Activated T-cell treated with anti-CD3 and anti-CD28 coated beads for 48 hours (primary cell): ENCODE results near the gene AGAP1.

Source experiments
- DNase-seq: peaks from one replicate; pipeline ENCODE4 v3.0.0-alpha.2; 2020; ENCODE audit warnings: low read depth

The AGAP1 gene

DNA sequence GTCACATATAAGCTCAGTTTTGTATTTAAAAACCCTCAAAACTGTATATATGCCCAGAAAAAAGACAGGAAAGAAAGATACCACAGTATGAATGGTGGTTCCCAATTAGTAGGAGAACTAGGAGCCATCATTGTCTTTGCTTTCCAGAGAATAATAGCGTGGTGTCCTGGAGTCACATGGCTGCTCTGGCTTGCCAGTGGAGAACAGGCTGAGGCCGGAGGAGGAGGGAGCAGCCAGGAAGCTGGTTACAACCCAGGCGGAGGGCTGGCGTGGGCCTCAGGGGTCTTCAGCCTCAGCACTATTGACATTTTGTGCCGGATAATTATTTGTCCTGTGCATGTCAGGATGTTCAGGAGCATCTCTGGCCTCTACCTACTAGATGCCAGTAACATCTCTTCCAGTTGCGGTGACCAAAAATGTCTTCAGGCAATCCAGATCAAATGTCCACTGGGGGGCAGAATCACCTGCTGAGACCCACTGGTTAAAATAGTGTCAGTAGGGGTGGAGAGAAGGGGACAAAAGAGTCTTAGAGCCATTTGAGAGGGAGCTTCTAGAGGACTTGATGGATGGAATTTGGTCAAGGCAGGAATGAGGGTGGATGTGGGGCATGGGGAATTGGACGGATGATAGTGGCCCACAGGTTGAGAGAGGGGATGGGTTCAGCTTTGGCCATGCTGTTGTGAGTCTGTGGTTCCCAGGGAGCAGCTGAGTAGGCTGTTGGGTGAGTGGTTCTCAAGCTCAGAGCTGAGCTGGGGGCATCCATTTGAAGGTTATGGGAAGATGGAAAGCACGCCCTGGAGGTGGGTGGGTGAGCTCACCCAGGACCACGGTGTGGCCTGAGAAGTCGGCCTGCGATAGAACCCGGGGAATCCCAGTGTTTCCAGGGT lies 144.9 kb downstream of the AGAP1 start:
- no peak for DNase-seq

GRCh38 chr2:235639428-235639773 lies 145.6 kb downstream of the AGAP1 start:
- no peak for DNase-seq

GRCh38 chr2:235639885-235640284 lies 146.0 kb downstream of the AGAP1 start:
- DNase-seq = no peak

GRCh38 chr2:235640377-235640776 lies 146.5 kb downstream of the AGAP1 start:
- DNase-seq = no peak

GRCh38 chr2:235640926-235641723 lies 147.3 kb downstream of the AGAP1 start:
- no peak for DNase-seq

DNA sequence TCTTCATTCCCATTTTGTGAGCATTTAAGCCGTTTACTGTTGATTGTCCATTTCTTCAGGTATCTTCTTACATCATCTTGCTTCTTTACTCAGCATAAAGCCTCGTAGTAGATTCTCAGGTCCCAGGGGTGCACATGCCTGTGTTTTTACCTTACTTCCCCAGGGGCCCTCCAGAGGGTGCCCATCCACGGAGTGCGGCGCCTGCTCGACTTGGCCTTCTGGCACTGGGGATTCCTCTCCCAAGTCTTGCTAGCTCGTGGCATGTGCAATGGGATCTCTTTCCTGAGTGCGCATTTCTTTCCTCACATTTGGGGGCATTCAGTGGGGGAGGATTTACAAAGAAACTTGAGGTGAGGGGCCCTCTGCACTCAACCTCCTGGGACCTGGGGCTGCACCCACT lies 148.1 kb downstream of the AGAP1 start:
- DNase-seq = no peak

DNA sequence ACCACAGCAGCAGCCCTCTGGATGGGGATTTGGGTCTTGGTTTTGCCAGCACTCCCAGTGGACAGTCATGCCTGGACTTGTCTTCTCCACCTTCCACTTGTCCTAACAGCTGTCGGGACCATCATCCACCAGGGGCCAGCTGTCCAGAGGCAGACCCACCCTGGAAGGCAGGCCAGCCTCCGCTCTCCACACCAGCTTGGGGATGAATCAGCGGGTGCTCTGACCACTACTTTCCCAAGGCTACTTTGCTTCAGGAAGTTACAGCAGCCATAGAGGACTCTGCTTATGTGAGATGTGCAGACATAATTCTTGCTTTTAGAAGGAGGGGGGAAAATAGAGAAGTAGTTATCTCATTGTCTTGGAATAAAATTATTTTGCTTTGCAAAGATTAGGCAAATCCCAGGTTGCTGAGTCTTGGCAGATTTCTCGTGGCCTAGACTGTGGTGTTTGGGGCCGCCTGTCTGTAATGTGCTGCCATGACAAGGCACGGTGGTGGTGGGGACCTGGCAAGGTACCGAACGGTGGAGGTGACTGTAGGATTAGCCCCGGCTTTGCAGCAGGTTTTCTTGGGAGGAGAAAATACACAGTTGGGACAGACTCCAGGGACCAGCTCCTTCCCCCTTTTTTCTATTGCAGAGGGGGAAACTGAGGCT lies 148.7 kb downstream of the AGAP1 start:
- DNase-seq = no peak

DNA sequence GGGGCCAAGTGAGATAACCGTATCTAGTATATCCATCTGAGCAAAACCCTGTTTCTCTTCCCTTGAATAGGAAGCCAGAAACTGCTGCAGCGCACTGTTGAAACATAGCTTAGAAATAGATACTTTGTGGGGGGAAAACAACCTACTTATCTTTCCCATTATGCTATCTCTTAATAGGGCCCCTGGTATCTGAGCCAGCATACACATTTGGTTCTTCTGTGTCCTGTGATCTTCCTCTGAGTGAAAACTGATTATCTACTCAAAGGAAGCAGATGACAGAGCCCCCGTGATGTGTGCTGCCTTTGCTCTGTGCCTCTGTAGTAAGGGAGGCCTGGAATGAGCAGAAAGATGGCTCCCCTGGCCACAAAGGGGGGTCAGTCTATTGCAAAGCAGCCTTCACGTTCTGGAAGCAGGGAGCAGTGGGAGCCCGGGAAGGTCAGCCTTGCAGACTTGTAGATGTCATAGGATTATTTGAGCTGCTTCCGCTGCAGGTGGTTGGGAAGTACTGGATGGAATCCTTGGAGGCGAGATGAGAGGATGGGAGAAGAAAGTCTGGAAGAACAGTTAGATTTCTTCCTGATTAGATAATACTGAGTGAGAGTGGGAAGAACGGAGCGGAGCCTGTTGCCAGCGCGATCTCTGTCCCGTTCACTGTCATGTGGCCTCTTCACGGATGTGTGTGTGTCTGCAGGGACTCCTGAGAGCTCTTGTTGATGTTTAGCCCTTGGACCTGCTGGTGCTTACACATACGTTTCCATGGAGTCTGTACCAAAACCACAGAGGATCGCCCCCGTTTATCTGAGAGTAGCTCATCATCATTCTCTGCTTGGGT lies 150.1 kb downstream of the AGAP1 start:
- no peak for DNase-seq

DNA sequence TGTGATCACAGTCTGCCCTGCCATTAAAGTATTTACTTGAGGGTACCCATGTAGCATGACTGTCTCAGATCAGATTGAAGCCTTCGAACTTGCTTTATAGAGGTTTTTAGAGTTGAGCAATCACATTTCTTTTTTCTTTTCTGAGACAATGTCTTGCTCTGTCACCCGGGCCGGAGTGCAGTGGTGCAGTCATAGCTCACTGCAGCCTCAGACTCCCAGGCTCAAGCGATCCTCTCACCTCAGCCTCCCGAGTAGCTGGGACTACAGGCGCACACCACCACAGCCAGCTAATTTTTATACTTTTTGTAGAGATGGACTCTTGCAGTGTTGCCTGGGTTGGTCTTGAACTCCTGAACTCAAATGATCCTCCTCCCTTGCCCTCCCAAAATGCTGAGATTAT lies 153.4 kb downstream of the AGAP1 start:
- no peak for DNase-seq

- no peak for DNase-seq
Measured at GRCh38 chr2:235647877-235648276, 154.0 kb downstream of the AGAP1 start.

DNA sequence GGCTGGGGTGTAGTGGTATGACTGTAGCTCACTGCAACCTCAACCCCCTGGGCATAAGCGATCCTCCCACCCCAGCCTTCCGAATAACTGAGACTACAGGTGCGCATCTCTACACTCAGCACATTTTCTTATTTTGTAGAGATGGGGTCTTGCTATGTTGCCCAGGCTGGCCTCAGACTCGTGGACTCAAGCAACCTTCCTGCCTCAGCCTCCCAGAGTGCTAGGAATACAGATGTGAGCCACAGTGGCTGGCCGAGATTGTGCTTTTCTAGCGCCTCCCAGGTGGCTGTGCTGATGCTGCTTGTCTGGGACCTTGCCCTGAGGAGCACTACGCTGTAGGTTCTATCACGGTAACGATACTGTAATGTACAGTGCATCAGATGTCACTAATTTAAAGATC lies 155.6 kb downstream of the AGAP1 start:
- no peak for DNase-seq

- no peak for DNase-seq
Measured at GRCh38 chr2:235651643-235652042, 157.8 kb downstream of the AGAP1 start.

DNA sequence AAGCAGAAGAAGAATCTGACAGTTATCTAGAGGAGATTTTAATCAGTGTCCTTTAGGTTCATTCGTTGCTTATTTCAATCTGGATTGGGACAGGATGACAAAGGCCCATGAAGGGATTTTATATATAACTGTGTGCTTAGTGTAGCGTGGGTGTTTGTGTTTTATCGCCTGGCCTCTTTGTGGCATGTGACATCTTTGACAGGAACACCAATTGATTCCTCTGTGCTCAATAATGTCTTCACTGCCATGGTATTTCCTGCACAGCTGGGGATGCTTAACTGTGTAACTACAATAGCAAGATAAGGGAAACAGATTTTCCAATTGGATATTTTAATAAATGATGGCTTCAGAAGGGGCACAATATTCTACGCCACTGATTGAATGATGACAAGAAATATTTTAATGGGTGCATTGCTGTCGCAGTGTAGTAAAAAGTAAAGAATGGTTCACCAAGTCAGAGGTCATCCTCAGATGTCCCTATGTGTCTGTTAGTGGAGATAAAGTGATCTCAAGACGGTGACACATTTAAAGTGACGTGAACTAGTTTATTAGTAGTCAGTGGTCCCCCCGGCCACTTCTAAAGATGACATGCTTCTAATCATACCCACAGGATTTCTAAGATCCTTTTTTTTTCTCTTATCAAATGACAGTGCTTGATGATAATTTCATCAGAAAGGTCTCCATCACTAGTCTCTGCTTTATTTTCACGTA lies 160.4 kb downstream of the AGAP1 start:
- DNase-seq = no peak

GRCh38 chr2:235658351-235659174 lies 164.7 kb downstream of the AGAP1 start:
- DNase-seq = no peak

- no peak for DNase-seq
Measured at GRCh38 chr2:235659767-235660322, 166.0 kb downstream of the AGAP1 start.

- DNase-seq = no peak
Measured at GRCh38 chr2:235660484-235661082, 166.7 kb downstream of the AGAP1 start.

DNA sequence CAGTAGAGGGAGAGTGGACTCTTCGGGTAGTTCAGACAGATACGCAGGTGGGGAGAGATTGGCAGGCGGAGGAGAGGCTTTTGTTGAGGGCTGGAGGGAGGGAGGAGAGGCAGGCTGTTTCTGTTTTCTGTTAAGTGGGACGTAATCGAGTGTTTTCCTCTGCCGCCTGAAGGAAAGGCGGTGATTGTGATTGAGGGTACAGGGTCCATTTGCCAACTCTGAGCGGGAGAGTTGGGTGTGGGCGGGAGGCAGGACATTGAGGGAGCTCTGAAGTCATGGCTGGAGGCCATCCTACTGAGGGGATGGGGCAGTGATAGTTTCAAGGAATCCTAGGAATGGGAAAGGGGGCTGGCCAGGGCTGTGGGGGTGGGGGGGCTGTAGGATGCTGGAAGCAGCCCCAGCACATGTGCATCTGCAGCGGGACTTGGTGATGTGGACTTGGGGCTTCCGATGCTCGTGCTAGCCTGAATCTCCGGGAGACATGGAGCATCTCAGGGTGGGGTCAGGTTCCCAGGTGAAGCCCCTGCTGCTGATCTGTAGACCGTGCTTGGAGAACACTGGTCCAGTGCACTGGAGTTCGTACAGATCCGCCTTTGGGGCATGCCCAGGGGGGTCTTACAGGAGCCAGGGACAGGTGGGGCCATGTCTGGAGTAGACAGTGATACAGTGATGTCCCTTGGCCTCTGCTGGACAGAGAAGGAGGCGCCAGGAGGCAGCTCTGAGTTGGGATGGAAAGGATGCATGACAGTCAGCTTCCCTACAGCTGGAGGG lies 167.5 kb downstream of the AGAP1 start:
- DNase-seq = no peak

DNA sequence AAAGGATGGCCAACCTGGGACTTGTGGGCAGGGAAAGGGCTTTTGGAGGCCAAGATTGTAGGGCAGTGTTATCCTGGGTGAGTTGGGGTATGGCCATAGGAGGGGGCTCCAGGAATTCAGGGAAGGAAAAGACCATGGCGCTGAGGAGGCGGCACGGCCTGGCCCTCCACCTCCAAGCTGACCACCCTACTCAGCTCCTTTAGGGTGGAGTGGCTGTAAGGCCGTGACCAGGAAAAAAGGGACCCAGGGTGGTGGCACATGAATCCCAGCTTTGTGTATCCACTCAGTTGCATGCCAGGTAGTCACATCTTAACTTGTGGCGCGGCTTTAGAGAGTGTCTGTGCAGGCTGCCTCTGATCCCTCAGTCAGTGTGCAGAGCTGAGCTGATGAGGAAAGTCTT lies 168.1 kb downstream of the AGAP1 start:
- no peak for DNase-seq

GRCh38 chr2:235663875-235664274 lies 170.0 kb downstream of the AGAP1 start:
- DNase-seq = no peak
